ENCODE measurements around the gene PHYKPL. TPM values are rescaled to one million over a fixed set of nuclear protein-coding genes. Genes with fewer than 3 reads are reported as not detected.

The PHYKPL gene
- total and polyA plus RNA-seq, 2 donors (not counting 1 experiment from before 2014, with no cell fraction given): 263 to 313 TPM

DNA sequence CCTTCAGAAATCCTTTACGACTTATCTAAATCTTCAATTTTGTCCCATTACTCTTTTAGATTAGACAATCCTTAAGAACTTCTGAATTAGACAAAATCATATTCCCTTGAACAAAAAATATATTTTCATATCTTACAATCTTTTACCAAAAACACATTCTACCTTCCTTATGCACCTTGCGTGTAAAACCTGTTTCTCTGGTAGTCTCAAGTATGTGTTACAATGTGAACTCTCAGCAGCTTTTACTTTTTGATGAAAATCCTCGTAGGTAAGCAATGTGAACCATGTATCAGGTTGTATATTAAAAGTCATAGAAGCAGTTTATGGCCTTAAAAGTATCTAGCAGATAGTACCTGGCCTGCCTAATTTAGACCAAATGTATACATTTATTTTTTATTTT is 58.1 kb downstream of the PHYKPL start:
- H3K4me3 Mint-ChIP-seq: no peak overlapping the region

DNA sequence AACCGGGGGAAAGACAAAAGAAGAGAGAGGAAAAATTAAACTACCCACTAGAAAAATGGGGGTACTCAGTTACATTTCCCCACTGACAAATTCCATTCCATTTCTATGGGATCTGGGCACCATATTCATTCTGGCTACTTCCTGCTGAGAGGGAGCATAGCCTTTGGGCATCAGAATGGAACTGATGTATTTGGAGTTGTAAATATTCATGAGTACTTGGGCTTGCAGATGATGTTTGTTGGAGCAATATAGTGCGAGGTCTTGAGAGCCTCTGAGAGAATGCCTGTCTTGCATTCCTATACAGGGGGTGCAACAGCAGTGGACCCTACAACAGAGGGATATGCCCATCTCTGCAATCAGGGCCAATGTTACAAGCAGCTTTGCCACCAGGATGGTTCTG is 62.1 kb downstream of the PHYKPL start:
- Histone ChIP-seq H3K4me2 (replicated peaks; ENCODE audit: low read depth, low read length, poor library complexity, severe bottlenecking) (no peak overlapping the region), H4K20me1 (ENCODE audit: control insufficient read depth, insufficient read depth, low read length, poor library complexity, severe bottlenecking) (no peaks in the 10 kb centered on the region), H3K27me3 (replicated peaks in 1 of 4; ENCODE audit: control extremely low read depth in 1 of 4, control insufficient read depth in 3 of 4, insufficient read depth in 4 of 4, low read length in 3 of 4) (no peaks in the 10 kb centered on the region), H3K27ac (ENCODE audit: low read length in 2 of 2) (no peak overlapping the region), H3K9ac (ENCODE audit: low read length) (no peak overlapping the region), H2AFZ (ENCODE audit: insufficient read depth, low read depth, low read length, poor library complexity, severe bottlenecking) (no peak overlapping the region), H3K79me2 (ENCODE audit: control insufficient read depth, insufficient read depth, low read length) (no peaks in the 10 kb centered on the region), H3K4me3 (ENCODE audit: control extremely low read depth in 1 of 5, extremely low read depth in 1 of 5, insufficient read depth in 1 of 5, low read depth in 2 of 5, low read length in 4 of 5) (no peak overlapping the region), H3K4me1 (ENCODE audit: control insufficient read depth in 2 of 2, insufficient read depth in 2 of 2, low read length in 2 of 2) (no peaks in the 10 kb centered on the region), H3K9me3 (ENCODE audit: control extremely low read depth in 1 of 3, control insufficient read depth in 2 of 3, insufficient read depth in 1 of 3, low read length in 2 of 3) (no peaks in the 10 kb centered on the region), H3K36me3 (replicated peaks in 1 of 2; ENCODE audit: control extremely low read depth in 1 of 2, control insufficient read depth in 1 of 2, extremely low read depth in 1 of 2, insufficient read depth in 2 of 2, low read length in 1 of 2) (no peaks in the 10 kb centered on the region)
- intact Hi-C loops (cut with micrococcal nuclease): no loop called here
- ATAC-seq (ENCODE audit: low read depth): no peak
- no peaks in the 10 kb centered on the region for H3K27me3 Mint-ChIP-seq
- CTCF ChIA-PET: no interaction called here
- WGBS (ENCODE audit: insufficient coverage): 100% methylated on average over 1 of the region's 2 CpGs
- no peaks in the 10 kb centered on the region for H3K9me3 Mint-ChIP-seq (ENCODE audit: insufficient read depth)
- no peak overlapping the region for H3K27ac Mint-ChIP-seq
- H3K4me1 Mint-ChIP-seq: peaks cover 6% of the 10 kb centered on the region
- H3K4me3 Mint-ChIP-seq: no peak overlapping the region
- POLR2A ChIA-PET: no interaction called here
- TF ChIP-seq, protein P1, sequence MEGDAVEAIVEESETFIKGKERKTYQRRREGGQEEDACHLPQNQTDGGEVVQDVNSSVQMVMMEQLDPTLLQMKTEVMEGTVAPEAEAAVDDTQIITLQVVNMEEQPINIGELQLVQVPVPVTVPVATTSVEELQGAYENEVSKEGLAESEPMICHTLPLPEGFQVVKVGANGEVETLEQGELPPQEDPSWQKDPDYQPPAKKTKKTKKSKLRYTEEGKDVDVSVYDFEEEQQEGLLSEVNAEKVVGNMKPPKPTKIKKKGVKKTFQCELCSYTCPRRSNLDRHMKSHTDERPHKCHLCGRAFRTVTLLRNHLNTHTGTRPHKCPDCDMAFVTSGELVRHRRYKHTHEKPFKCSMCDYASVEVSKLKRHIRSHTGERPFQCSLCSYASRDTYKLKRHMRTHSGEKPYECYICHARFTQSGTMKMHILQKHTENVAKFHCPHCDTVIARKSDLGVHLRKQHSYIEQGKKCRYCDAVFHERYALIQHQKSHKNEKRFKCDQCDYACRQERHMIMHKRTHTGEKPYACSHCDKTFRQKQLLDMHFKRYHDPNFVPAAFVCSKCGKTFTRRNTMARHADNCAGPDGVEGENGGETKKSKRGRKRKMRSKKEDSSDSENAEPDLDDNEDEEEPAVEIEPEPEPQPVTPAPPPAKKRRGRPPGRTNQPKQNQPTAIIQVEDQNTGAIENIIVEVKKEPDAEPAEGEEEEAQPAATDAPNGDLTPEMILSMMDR (IDR thresholded peaks at IDR 0.05): no peak
- no peak for TF ChIP-seq EZH2 (IDR thresholded peaks at IDR 0.05; ENCODE audit: borderline replicate concordance, insufficient read depth, low read depth, low read length, poor library complexity, severe bottlenecking)
- no peak for DNase-seq

More for the DNA sequence above, 58.1 kb downstream of the PHYKPL start:
- ATAC-seq (ENCODE audit: low read depth) (no peak), DNase-seq (no peak)
- no peak overlapping the region for H3K9ac ChIP-seq (ENCODE audit: low read length)
- H3K4me2 ChIP-seq (replicated peaks; ENCODE audit: low read depth, low read length, poor library complexity, severe bottlenecking): no peak overlapping the region
- WGBS (ENCODE audit: insufficient coverage): 88% methylated on average over 1 of the region's 3 CpGs
- no peaks in the 10 kb centered on the region for H3K36me3 ChIP-seq (replicated peaks in 1 of 2; ENCODE audit: control extremely low read depth in 1 of 2, control insufficient read depth in 1 of 2, extremely low read depth in 1 of 2, insufficient read depth in 2 of 2, low read length in 1 of 2)
- Mint-ChIP-seq H3K27me3 (peaks cover 16% of the 10 kb centered on the region), H3K4me1 (no peaks in the 10 kb centered on the region), H3K27ac (no peak overlapping the region), H3K9me3 (ENCODE audit: insufficient read depth) (no peaks in the 10 kb centered on the region)
- no peak overlapping the region for H2AFZ ChIP-seq (ENCODE audit: insufficient read depth, low read depth, low read length, poor library complexity, severe bottlenecking)
- intact Hi-C loops (cut with micrococcal nuclease): no loop called here
- H3K79me2 ChIP-seq (ENCODE audit: control insufficient read depth, insufficient read depth, low read length): no peaks in the 10 kb centered on the region
- no peaks in the 10 kb centered on the region for H4K20me1 ChIP-seq (ENCODE audit: control insufficient read depth, insufficient read depth, low read length, poor library complexity, severe bottlenecking)
- ChIA-PET CTCF (interaction anchor here (2.1 kb wide), 1 partner anchor 99 kb away, joined by 9 read pairs; no protein-coding TSS in a partner anchor), POLR2A (no interaction called here)
- no peak for TF ChIP-seq EZH2 (IDR thresholded peaks at IDR 0.05; ENCODE audit: borderline replicate concordance, insufficient read depth, low read depth, low read length, poor library complexity, severe bottlenecking)
- TF ChIP-seq, protein P1 (IDR thresholded peaks at IDR 0.05): no peak
- H3K4me3 ChIP-seq (ENCODE audit: control extremely low read depth in 1 of 5, extremely low read depth in 1 of 5, insufficient read depth in 1 of 5, low read depth in 2 of 5, low read length in 4 of 5): no peak overlapping the region
- peaks cover 0 to 6% (median 0%) of the 10 kb centered on the region in 4 experiments for H3K27me3 ChIP-seq (replicated peaks in 1 of 4; ENCODE audit: control extremely low read depth in 1 of 4, control insufficient read depth in 3 of 4, insufficient read depth in 4 of 4, low read length in 3 of 4)
- H3K9me3 ChIP-seq (ENCODE audit: control extremely low read depth in 1 of 3, control insufficient read depth in 2 of 3, insufficient read depth in 1 of 3, low read length in 2 of 3): no peaks in the 10 kb centered on the region
- no peaks in the 10 kb centered on the region for H3K4me1 ChIP-seq (ENCODE audit: control insufficient read depth in 2 of 2, insufficient read depth in 2 of 2, low read length in 2 of 2)
- H3K27ac ChIP-seq (ENCODE audit: low read length in 2 of 2): no peak overlapping the region

All from B cell (primary cell).